Testis (tissue), 3 donors: ENCODE data around the gene RETN. TPM values are rescaled to one million over a fixed set of nuclear protein-coding genes. Genes with fewer than 3 reads are reported as not detected.
"Not testable (repeated sequence)": the region's sequence is repeated elsewhere in the genome, so short reads cannot be mapped to it uniquely, and the experiment has no call there.

Source experiments
- DNase-seq: peaks from one replicate; pipeline ENCODE4 v3.0.0-alpha.2; 2019
- H3K27ac ChIP-seq, 2 donors: fragments of 200-600 bp; sonication (generic); one replicate each; pipeline ENCODE4 v1.5.1; 2019
- H3K27me3 ChIP-seq: fragments of 200-600 bp; sonication (generic); one replicate; pipeline ENCODE4 v1.5.1; 2019
- H3K36me3 ChIP-seq: fragments of 200-600 bp; sonication (generic); one replicate; pipeline ENCODE4 v1.5.1; 2017; ENCODE audit warnings: low read depth; ENCODE audit errors: missing control alignments
- H3K4me1 ChIP-seq: fragments of 200-600 bp; sonication (generic); one replicate; pipeline ENCODE4 v1.5.1; 2019
- H3K4me3 ChIP-seq, 2 donors: fragments of 200-600 bp; sonication (generic); one replicate each; pipeline ENCODE4 v1.5.1; 2017 to 2019
- H3K9me3 ChIP-seq: fragments of 200-600 bp; sonication (generic); one replicate; pipeline ENCODE4 v1.5.1; 2017
- CTCF ChIP-seq, 3 experiments: fragments of 450-650 bp in 2 of 3; fragments of 200-600 bp in 1 of 3; sonication (generic) in 1 of 3; IDR thresholded peaks; one replicate each; pipeline ENCODE4 v1.5.1; 2016 to 2019; ENCODE audit warnings: antibody characterized with exemption in 3 of 3, mild to moderate bottlenecking in 2 of 3, moderate library complexity in 1 of 3
- POLR2A ChIP-seq: fragments of 450-650 bp; IDR thresholded peaks from one replicate; pipeline ENCODE4 v1.6.1; 2017; ENCODE audit warnings: antibody characterized with exemption, mild to moderate bottlenecking, moderate library complexity
- WGBS, 2 donors: methylation state at CpG; one replicate each; pipeline ENCODE4 v1.1.5; 2018; 5-methylcytosine and 5-hydroxymethylcytosine counted together
- intact Hi-C: fragments of 100-400 bp; cut with DNase I; formaldehyde crosslinking; loops from one replicate; pipeline ENCODE4 v1.15.1; 2023; ENCODE audit warnings: low total_unique reads
- polyA plus RNA-seq: library from polyadenylated mRNA; stranded (reverse); fragments of 350-450 nt; fragmentation: Illumina TruSeq; extraction: RNeasy Lipid Tissue Mini Kit (QIAGEN cat#74804); gene quantifications from one replicate; pipeline ENCODE4 v1.2.3, GENCODE V29; 2014; ENCODE audit warnings: low read depth, low replicate concordance; ENCODE audit not compliant: insufficient read depth
- total RNA-seq, 2 donors: library from RNA; depleted of rRNA; stranded (reverse); fragments of >200 nt; gene quantifications; one replicate each; pipeline ENCODE4 v1.2.3, GENCODE V29; 2016

The RETN gene
- total and polyA plus RNA-seq, 3 donors from 2014 or later = 1.9 TPM; not detected in 2

DNA sequence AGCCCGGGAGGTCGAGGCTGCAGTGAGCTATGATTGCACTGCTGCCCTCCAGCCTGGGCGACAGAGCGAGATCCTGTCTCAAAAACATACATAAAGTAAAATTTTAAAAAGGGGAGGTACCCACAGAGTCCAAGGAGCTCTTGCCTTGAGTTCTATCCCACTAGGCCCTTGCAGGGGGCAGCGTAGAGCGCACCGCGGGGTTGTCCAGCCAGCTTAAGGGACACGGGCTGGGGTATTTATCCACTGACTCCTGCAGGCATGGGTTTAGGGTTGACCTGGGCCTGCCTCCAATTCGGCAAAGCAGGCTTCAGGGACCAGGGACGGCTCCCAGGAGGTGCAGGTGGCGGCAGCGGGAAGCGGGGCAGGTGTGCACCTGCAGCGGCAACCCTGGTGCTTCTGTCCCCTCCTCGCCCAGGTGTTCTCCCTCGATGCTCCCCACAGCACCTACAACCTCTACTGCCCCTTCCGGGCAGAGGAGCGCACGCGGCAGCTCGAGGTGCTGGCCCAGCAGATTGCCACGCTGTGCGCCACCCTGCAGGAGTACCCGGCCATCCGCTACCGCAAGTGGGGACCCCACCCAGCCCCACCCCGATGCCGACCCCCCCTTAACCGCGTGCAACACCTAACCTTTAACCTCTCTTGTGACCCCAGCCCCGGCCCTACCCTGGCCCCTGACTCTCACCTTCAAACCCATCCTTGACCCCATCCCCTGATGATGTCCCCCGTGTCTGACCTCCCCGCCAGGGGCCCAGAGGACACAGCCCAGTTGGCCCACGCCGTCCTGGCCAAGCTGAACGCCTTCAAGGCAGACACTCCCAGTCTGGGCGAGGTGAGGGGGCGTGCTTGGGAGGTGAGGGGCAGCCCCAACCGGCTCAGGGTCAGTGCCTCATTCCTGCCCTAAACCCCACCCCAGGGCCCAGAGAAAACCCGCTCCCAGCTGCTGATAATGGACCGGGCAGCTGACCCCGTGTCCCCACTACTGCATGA is 27.3 kb upstream of the RETN start:
- WGBS, 2 donors = 85 to 88% methylated on average over 35 to 43 of the region's 43 CpGs
- Histone ChIP-seq H3K9me3 (no peaks in the 10 kb centered on the region), H3K36me3 (no peaks in the 10 kb centered on the region), H3K27ac (no peak overlapping the region), H3K4me1 (no peaks in the 10 kb centered on the region), H3K4me3 (no peak overlapping the region), H3K27me3 (no peaks in the 10 kb centered on the region)
- intact Hi-C loops = no loop called here
- no peak for DNase-seq
- no peak for TF ChIP-seq POLR2A
- TF ChIP-seq CTCF (IDR thresholded peaks at IDR 0.05) = no peak

- WGBS, 2 donors = 90 to 92% methylated on average over 7 to 27 of the region's 27 CpGs
- no peaks in the 10 kb centered on the region for H3K36me3 ChIP-seq
- H3K27ac ChIP-seq = no peak overlapping the region
- TF ChIP-seq CTCF (IDR thresholded peaks at IDR 0.05) = no peak
- no peak for TF ChIP-seq POLR2A
- H3K4me3 ChIP-seq = no peak overlapping the region
- no peak for DNase-seq
- no peaks in the 10 kb centered on the region for H3K4me1 ChIP-seq
- H3K27me3 ChIP-seq = no peaks in the 10 kb centered on the region
- H3K9me3 ChIP-seq = no peaks in the 10 kb centered on the region
- intact Hi-C loops = no loop called here
Measured at GRCh38 chr19:7642295-7643030, 26.4 kb upstream of the RETN start.

DNA sequence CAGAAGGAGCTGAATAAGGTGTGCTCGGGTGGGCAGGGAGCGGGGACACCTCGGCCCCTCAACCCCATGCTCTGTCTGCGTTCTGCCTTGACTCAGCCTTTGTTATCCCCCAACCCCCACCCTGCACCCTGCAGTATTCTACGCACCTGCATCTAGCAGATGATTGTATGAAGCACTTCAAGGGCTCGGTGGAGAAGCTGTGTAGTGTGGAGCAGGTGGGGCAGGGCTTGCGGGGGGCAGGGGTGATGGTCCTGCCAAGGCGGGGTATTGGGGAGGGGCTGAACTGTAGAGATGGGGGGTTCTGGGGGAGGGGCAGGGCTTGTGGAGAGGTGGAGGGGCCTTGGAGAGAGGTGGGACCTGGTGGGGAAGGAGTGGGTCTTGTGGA is 25.8 kb upstream of the RETN start:
- Histone ChIP-seq H3K9me3 (no peaks in the 10 kb centered on the region), H3K36me3 (no peaks in the 10 kb centered on the region), H3K4me1 (no peaks in the 10 kb centered on the region), H3K4me3 (no peak overlapping the region), H3K27ac (no peak overlapping the region), H3K27me3 (no peaks in the 10 kb centered on the region)
- intact Hi-C loops = no loop called here
- DNase-seq = no peak
- TF ChIP-seq POLR2A = no peak
- TF ChIP-seq CTCF (IDR thresholded peaks at IDR 0.05) = no peak
- WGBS, 2 donors = 90 to 94% methylated on average over 7 to 8 of the region's 8 CpGs

- intact Hi-C loops, DNase-seq, H3K4me3 ChIP-seq, H3K27ac ChIP-seq, H3K27me3 ChIP-seq, H3K36me3 ChIP-seq, H3K9me3 ChIP-seq, H3K4me1 ChIP-seq: not testable (repeated sequence)
- WGBS, 2 donors = 59 to 72% methylated on average over 10 of the region's 10 CpGs
Measured at GRCh38 chr19:7643629-7644549, 25.0 kb upstream of the RETN start.

DNA sequence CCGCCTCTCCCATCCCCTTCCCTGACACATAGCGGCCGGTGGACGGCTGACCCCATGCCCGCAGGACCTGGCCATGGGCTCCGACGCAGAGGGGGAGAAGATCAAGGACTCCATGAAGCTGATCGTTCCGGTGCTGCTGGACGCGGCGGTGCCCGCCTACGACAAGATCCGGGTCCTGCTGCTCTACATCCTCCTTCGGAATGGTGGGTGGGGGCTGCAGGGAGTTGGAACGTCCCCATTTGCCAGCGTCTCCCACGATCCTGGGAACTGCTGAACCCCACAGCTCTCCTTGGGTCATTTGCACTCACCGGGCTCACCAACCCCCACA is 24.3 kb upstream of the RETN start:
- 91 to 100% methylated on average over 3 to 20 of the region's 20 CpGs for WGBS, 2 donors
- H3K4me3 ChIP-seq = no peak overlapping the region
- no peak for DNase-seq
- no peak overlapping the region for H3K27ac ChIP-seq
- no peak for TF ChIP-seq CTCF (IDR thresholded peaks at IDR 0.05)
- TF ChIP-seq POLR2A = no peak
- no peaks in the 10 kb centered on the region for H3K27me3 ChIP-seq
- H3K9me3 ChIP-seq = no peaks in the 10 kb centered on the region
- no peaks in the 10 kb centered on the region for H3K4me1 ChIP-seq
- no peaks in the 10 kb centered on the region for H3K36me3 ChIP-seq
- intact Hi-C loops = no loop called here
